SK-N-SH (cell line): Measurements from ENCODE around the gene HAPLN2. TPM values are rescaled to one million over a fixed set of nuclear protein-coding genes. Genes with fewer than 3 reads are reported as not detected.

Source experiments
- CTCF ChIA-PET: fragments of 300-600, 350-600 bp; formaldehyde crosslinking; extraction: SDS; loops from one replicate; lab custom pipeline; 2021; lab: Yijun Ruan, JAX
- POLR2A ChIA-PET: fragments of 350-600 bp; sonication (Branson Sonifier 250); formaldehyde crosslinking; extraction: SDS; loops from one replicate; lab custom pipeline; 2020; ENCODE audit warnings: antibody characterized with exemption, inconsistent platforms; lab: Yijun Ruan, JAX
- DNase-seq: peaks from one replicate; pipeline ENCODE4 v3.0.0; 2012
- H2AFZ ChIP-seq: fragments of 200-600 bp; sonication (generic); 2 replicates; pipeline ENCODE4 v1.8.1; 2016; ENCODE audit warnings: antibody characterized with exemption, mild to moderate bottlenecking, low read depth
- H3F3A ChIP-seq: fragments of 200-600 bp; sonication (generic); replicated peaks from 2 replicates; pipeline ENCODE3; 2016; ENCODE audit warnings: antibody characterized with exemption, mild to moderate bottlenecking; ENCODE audit not compliant: insufficient read depth
- H3K27ac ChIP-seq, 2 experiments: fragments of 200-500 bp in 1 of 2; fragments of 200-600 bp in 1 of 2; sonication (Bioruptor generic) in 1 of 2; sonication (generic), shearing (Covaris generic) in 1 of 2; 2 replicates each; pipeline versions ENCODE4 v1.5.1 to v1.6.1; 2014 to 2016; ENCODE audit warnings: low read depth in 2 of 2, inconsistent platforms in 1 of 2, low read length in 1 of 2, mild to moderate bottlenecking in 1 of 2, mixed read lengths in 1 of 2
- H3K27me3 ChIP-seq: fragments of 200-600 bp; sonication (generic), shearing (Covaris generic); 2 replicates; pipeline ENCODE4 v1.6.1; 2016; ENCODE audit warnings: mixed run types; ENCODE audit not compliant: insufficient read depth
- H3K36me3 ChIP-seq, 2 experiments: fragments of 200-500 bp in 1 of 2; fragments of 200-600 bp in 1 of 2; sonication (Bioruptor generic) in 1 of 2; sonication (generic) in 1 of 2; replicated peaks in 1 of 2; 2 replicates each; pipeline versions ENCODE3 to v1.5.1; 2014 to 2016; ENCODE audit warnings: low read length in 1 of 2, mild to moderate bottlenecking in 1 of 2; ENCODE audit not compliant: insufficient read depth in 2 of 2, control insufficient read depth in 1 of 2
- H3K4me1 ChIP-seq, 2 experiments: fragments of 200-500 bp in 1 of 2; fragments of 200-600 bp in 1 of 2; sonication (Bioruptor generic) in 1 of 2; sonication (generic), shearing (Covaris generic) in 1 of 2; 2 replicates each; pipeline versions ENCODE4 v1.5.1 to v1.6.1; 2014 to 2016; ENCODE audit warnings: low read depth in 1 of 2, low read length in 1 of 2, mixed run types in 1 of 2; ENCODE audit not compliant: insufficient read depth in 2 of 2, control insufficient read depth in 1 of 2
- H3K4me2 ChIP-seq: fragments of 200-600 bp; sonication (generic), shearing (Covaris generic); 2 replicates; pipeline ENCODE4 v1.6.1; 2017; ENCODE audit warnings: mixed run types
- H3K4me3 ChIP-seq, 2 experiments: fragments of 200-500 bp in 1 of 2; fragments of 200-600 bp in 1 of 2; sonication (Bioruptor generic) in 1 of 2; sonication (generic), shearing (Covaris generic) in 1 of 2; 2 replicates each; pipeline versions ENCODE4 v1.5.1 to v1.8.1; 2014 to 2016; ENCODE audit warnings: low read depth in 2 of 2, inconsistent platforms in 1 of 2, low read length in 1 of 2, mild to moderate bottlenecking in 1 of 2, mixed read lengths in 1 of 2, moderate library complexity in 1 of 2
- H3K79me2 ChIP-seq: fragments of 200-600 bp; sonication (generic); 2 replicates; pipeline ENCODE4 v1.8.1; 2017; ENCODE audit warnings: mild to moderate bottlenecking; ENCODE audit not compliant: insufficient read depth
- H3K9ac ChIP-seq: fragments of 200-600 bp; sonication (generic); 2 replicates; pipeline ENCODE4 v1.6.1; 2017; ENCODE audit warnings: mixed run types
- H3K9me2 ChIP-seq: fragments of 200-600 bp; sonication (generic); 2 replicates; pipeline ENCODE4 v1.6.1; 2017; ENCODE audit warnings: mixed run types
- H3K9me3 ChIP-seq: fragments of 200-600 bp; sonication (generic); 2 replicates; pipeline ENCODE4 v1.6.1; 2017; ENCODE audit warnings: mixed run types, mild to moderate bottlenecking, moderate library complexity
- H4K20me1 ChIP-seq: fragments of 200-600 bp; sonication (generic); 2 replicates; pipeline ENCODE4 v1.6.1; 2017; ENCODE audit warnings: mild to moderate bottlenecking, mixed run types; ENCODE audit not compliant: insufficient read depth
- CHD2 ChIP-seq: fragments of 150-350 bp; IDR thresholded peaks from 2 replicates; pipeline ENCODE4 v1.6.1; 2018; ENCODE audit warnings: low read length; ENCODE audit not compliant: partially characterized antibody
- CTCF ChIP-seq: fragments of 200-600 bp; sonication (generic); IDR thresholded peaks from 2 replicates; pipeline ENCODE4 v1.6.1; 2017; ENCODE audit warnings: antibody characterized with exemption, mild to moderate bottlenecking, moderate library complexity
- EP300 ChIP-seq, 2 experiments: IDR thresholded peaks; 2 replicates each; pipeline versions ENCODE4 v1.4.0 to v1.6.1; 2012; ENCODE audit warnings: borderline replicate concordance in 1 of 2, low read depth in 1 of 2, low read length in 1 of 2
- EZH2phosphoT487 ChIP-seq: fragments of 200-600 bp; sonication (generic); IDR thresholded peaks from 2 replicates; pipeline ENCODE4 v1.6.1; 2017; ENCODE audit warnings: low read depth, mixed run types, mild to moderate bottlenecking, antibody characterized with exemption, moderate library complexity, borderline replicate concordance
- FOXJ3 ChIP-seq: sonication (generic); formaldehyde crosslinking; IDR thresholded peaks from 2 replicates; pipeline ENCODE4 v1.5.1; 2020; ENCODE audit warnings: mild to moderate bottlenecking, missing genetic modification reagents
- GATA2 ChIP-seq: sonication (generic); formaldehyde crosslinking; IDR thresholded peaks from 2 replicates; pipeline ENCODE4 v1.5.0; 2020; ENCODE audit warnings: mild to moderate bottlenecking, missing genetic modification reagents
- MAX ChIP-seq: IDR thresholded peaks from 2 replicates; pipeline ENCODE4 v1.4.0; 2012; ENCODE audit warnings: low read depth
- MEF2A ChIP-seq: IDR thresholded peaks from 2 replicates; pipeline ENCODE4 v1.4.0; 2012; ENCODE audit warnings: low read depth, borderline replicate concordance
- MXI1 ChIP-seq: IDR thresholded peaks from 2 replicates; pipeline ENCODE4 v1.6.1; 2012; ENCODE audit warnings: mild to moderate bottlenecking, low read depth, low read length, improper control_type of control experiment
- NFIC ChIP-seq: IDR thresholded peaks from 2 replicates; pipeline ENCODE4 v1.4.0; 2012; ENCODE audit warnings: borderline replicate concordance
- NRF1 ChIP-seq: IDR thresholded peaks from 2 replicates; pipeline ENCODE4 v1.6.1; 2012; ENCODE audit warnings: low read depth, mild to moderate bottlenecking, low read length
- PBX3 ChIP-seq: IDR thresholded peaks from 2 replicates; pipeline ENCODE4; 2012
- POLR2AphosphoS5 ChIP-seq: IDR thresholded peaks from 2 replicates; pipeline ENCODE4 v1.6.1; 2012; ENCODE audit warnings: low read depth, low read length
- RCOR1 ChIP-seq: fragments of 150-350 bp; IDR thresholded peaks from 2 replicates; pipeline ENCODE4 v1.6.1; 2017; ENCODE audit warnings: antibody characterized with exemption, low read length
- TCF12 ChIP-seq: IDR thresholded peaks from 2 replicates; pipeline ENCODE4 v1.4.0; 2012
- TEAD4 ChIP-seq: IDR thresholded peaks from 2 replicates; pipeline ENCODE4 v1.4.0; 2012; ENCODE audit warnings: mild to moderate bottlenecking, borderline replicate concordance; ENCODE audit not compliant: insufficient read depth
- USF1 ChIP-seq: IDR thresholded peaks from 2 replicates; pipeline ENCODE4 v1.4.0; 2012; ENCODE audit warnings: low read depth, borderline replicate concordance
- YY1 ChIP-seq: IDR thresholded peaks from 2 replicates; pipeline ENCODE4 v1.4.0; 2012; ENCODE audit warnings: low read depth, mild to moderate bottlenecking
- ZBTB33 ChIP-seq: IDR thresholded peaks from 2 replicates; pipeline ENCODE4 v1.4.0; 2012; ENCODE audit warnings: low read depth, borderline replicate concordance
- WGBS: methylation state at CpG from one replicate; pipeline ENCODE4 v1.1.6; 2017; ENCODE audit warnings: low lambda C conversion rate; 5-methylcytosine and 5-hydroxymethylcytosine counted together
- polyA plus RNA-seq, 3 experiments: library from polyadenylated mRNA; depleted of rRNA; stranded (reverse); fragments of >200 nt; gene quantifications; 2 replicates each; pipeline ENCODE4 v1.2.3, GENCODE V29; 2012

Gene HAPLN2
- polyA plus RNA-seq, 1 of the 3 experiments (the other 2 are of a cell fraction): 0.20 TPM

GRCh38 chr1:156616463-156616862 lies 2.8 kb upstream of the HAPLN2 start:
- no peaks in the 10 kb centered on the region for H3K9me3 ChIP-seq
- no peaks in the 10 kb centered on the region for H4K20me1 ChIP-seq
- ChIA-PET CTCF (interaction anchor here (0.8 to 18.0 kb wide), 9 partner anchors 8 to 230 kb away, joined by 3 to 643 read pairs (median 5); partner anchors contain the start of gene CRABP2), POLR2A (interaction anchor here (1.2 kb wide), 1 partner anchor 30 kb away, joined by 4 read pairs; no protein-coding TSS in a partner anchor)
- H3K9me2 ChIP-seq: no peaks in the 10 kb centered on the region
- no peak overlapping the region for H3K9ac ChIP-seq
- H2AFZ ChIP-seq: no peak overlapping the region
- H3K4me3 ChIP-seq: peak overlapping the region in 1 of 2 experiments; percentile 9; a peak in 1 of 4 replicates
- H3K27me3 ChIP-seq: peaks cover 5% of the 10 kb centered on the region; the same call in 1 of the 2 replicates
- H3F3A ChIP-seq: peaks cover 24% of the 10 kb centered on the region
- TF ChIP-seq MEF2A (no peak), TEAD4 (0 out of 2 replicates have a peak, but pooled peaks have one; percentile 24), CTCF (peak; percentile 23; the same call in 1 of the 2 replicates), TCF12 (peak; percentile 87), ZBTB33 (0 out of 2 replicates have a peak, but pooled peaks have one; percentile 19), PBX3 (peak; percentile 95), NFIC (peak; percentile 99), FOXJ3 (CRISPR knock-in tag) (no peak), CHD2 (peak; percentile 76), GATA2 (CRISPR knock-in tag) (peak; percentile 96), MAX (no peak), POLR2AphosphoS5 (peak; percentile 79), MXI1 (0 out of 2 replicates have a peak, but pooled peaks have one; percentile 31), EZH2phosphoT487 (no peak), NRF1 (no peak), YY1 (peak; percentile 53), RCOR1 (peak; percentile 94), USF1 (no peak), EP300 (IDR thresholded peaks at IDR 0.05; ENCODE audit: borderline replicate concordance in 1 of 2, low read depth in 1 of 2, low read length in 1 of 2) (peak; percentile 42 to 81; a peak in 3 of 4 replicates)
- no peaks in the 10 kb centered on the region for H3K79me2 ChIP-seq
- peaks cover 0 to 12% of the 10 kb centered on the region in 2 experiments; a peak in 3 of 4 replicates for H3K4me1 ChIP-seq
- H3K4me2 ChIP-seq: peak overlapping the region; percentile 64
- peak overlapping the region; percentile 74 to 86 for H3K27ac ChIP-seq
- no peaks in the 10 kb centered on the region for H3K36me3 ChIP-seq
- 2% methylated on average over 5 of the region's 5 CpGs for WGBS
- DNase-seq: peak; percentile 86
